Activated CD8-positive, alpha-beta memory T cell treated with anti-CD3 and anti-CD28 coated beads for 4 hours (primary cell): ENCODE data around the gene PRKG1.
"Not testable (repeated sequence)": the region's sequence is repeated elsewhere in the genome, so short reads cannot be mapped to it uniquely, and the experiment has no call there.

Experiments
- DNase-seq, 2 donors: peaks; one replicate each; pipeline ENCODE4 v3.0.0-alpha.2; 2020; ENCODE audit warnings: low read depth in 2 of 2

The PRKG1 gene

DNA sequence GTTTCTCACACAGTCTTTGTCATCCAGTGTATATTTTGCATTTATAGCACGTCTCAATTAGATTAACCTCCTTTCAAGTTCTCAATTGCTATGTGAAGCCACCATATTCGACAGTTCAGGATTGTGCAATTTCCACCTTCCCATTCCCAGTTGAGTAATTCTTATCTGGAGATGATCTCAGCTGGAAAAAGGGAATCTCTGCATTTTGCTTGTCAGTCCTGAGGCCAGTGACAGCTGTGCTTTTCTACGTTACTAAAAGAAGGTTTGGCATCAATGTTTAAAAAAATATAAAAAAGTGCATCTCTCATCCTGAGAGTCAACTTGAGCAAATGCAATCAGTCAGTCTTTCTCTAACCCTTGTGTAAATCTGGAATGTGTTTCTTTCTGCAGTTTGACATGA is 247.7 kb downstream of the PRKG1 start:
- DNase-seq: no peak

- no peak for DNase-seq
Observed at GRCh38 chr10:51325649-51326048, 251.4 kb downstream of the PRKG1 start.

DNA sequence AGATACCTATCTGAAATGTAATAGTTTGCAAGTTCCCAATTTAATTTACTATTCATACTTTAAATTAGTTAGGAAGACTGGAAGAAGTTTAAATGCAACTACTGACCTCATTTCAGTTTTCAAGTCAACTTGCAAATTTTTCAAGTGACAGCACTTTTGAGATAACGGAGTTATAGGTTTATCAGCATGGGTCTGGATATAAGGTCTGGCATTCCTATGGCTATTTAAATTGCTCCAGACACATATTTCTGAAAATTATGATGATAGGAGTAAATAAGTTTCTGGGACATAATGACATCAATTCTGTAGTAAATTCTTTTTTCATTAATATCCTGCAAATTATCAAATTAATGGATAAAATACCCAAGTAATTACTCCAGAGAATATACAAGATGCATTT is 251.9 kb downstream of the PRKG1 start:
- no peak for DNase-seq

GRCh38 chr10:51327432-51327831 is 253.1 kb downstream of the PRKG1 start:
- DNase-seq: no peak

- no peak for DNase-seq
Observed at GRCh38 chr10:51340366-51340765, 266.1 kb downstream of the PRKG1 start.

- DNase-seq: no peak
Observed at GRCh38 chr10:51340845-51341610, 266.7 kb downstream of the PRKG1 start.

DNA sequence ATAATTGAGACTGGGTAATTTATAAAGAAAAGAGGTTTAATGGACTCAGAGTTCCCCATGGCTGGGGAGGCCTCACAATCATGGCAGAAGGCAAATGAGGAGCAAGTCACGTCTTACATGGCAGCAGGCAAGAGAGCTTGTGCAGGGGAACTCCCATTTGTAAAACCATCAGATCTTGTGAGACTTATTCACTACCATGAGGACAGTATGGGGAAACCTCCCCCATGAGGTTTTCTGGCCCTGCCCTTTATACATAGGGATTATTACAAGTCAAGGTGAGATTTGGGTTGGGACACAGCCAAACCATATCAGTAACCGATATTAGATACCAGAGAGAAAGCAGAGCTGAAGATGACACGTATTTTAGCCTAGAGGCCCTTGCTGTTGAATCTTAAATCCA is 267.5 kb downstream of the PRKG1 start:
- not testable (repeated sequence) for DNase-seq

- DNase-seq: no peak
Observed at GRCh38 chr10:51342381-51342780, 268.1 kb downstream of the PRKG1 start.

DNA sequence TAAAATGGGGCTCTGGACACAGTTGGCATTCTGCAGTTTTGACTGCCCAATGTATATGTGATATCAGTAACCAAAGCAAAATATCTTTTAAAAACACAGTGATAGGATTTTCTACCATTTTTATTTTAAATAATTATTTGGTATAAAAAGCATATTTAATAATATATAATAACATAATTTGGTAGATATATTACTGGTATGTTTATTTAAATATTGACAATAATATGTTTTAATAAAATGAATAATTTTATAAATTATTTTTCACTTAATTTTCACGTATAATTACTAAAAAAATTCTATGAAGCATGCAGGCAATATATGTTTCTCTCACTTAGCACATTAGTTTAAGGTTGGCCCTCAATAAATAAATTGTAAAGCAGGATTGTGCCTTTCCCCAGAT is 269.1 kb downstream of the PRKG1 start:
- DNase-seq: no peak

- no peak for DNase-seq
Observed at GRCh38 chr10:51344371-51344770, 270.1 kb downstream of the PRKG1 start.

GRCh38 chr10:51348622-51349021 is 274.3 kb downstream of the PRKG1 start:
- no peak for DNase-seq

DNA sequence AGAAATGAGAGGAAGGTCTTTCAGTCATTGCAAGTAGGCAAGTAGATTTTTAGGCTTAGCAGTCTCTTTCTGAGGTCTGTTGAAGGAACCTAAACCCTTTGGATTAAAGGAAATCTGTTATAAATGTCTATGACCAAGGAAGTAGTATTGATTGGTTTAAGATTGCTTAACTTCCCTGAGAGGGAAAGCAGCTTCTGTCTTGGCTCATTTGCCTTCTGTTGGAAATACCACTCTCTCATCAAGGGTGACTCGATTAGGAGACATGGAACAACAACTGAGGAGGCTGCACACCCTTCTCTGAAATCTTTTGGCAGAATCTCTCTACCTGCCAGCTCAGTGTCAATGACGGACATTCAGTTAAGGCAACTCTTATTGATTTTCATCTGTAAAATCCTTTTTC is 282.9 kb downstream of the PRKG1 start:
- no peak for DNase-seq

DNA sequence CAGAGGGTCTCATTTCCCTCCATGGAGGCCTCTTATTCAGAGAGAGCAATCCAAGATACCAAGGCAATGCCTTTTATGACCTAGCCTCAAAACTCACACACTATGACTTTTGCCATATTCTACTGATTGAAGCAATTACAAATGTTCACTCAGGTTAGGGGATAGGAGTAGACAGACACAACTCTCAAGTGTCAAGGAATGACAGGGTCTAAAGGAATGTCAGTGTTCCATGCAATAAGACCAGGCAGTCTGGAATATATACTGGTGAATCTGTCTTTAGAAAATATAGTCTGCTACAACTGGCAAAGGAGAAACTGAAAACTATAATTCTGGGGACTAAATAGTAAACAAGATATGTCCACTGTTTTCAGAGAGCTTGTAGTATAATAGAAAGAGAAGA is 283.9 kb downstream of the PRKG1 start:
- no peak for DNase-seq

DNA sequence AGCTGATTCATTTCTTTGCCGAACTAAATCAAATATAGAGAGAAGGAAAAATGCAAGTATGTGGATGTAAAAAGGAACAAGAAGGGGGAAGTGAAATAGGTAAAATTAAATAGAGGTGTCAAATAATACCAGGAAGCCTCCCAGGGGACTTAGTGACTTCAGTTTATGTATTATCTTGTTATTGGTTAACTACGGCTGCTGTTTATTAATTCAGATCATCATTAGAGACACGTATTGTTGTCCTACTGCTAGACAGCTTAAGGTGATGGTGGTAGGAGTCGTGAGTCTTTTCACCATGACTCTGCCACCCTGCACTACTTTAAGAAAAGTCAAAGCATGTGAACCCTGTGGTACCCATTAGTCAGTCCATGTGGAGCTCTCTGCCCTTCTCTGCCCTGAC is 289.1 kb downstream of the PRKG1 start:
- DNase-seq: no peak

- no peak for DNase-seq
Observed at GRCh38 chr10:51364674-51365073, 290.4 kb downstream of the PRKG1 start.

DNA sequence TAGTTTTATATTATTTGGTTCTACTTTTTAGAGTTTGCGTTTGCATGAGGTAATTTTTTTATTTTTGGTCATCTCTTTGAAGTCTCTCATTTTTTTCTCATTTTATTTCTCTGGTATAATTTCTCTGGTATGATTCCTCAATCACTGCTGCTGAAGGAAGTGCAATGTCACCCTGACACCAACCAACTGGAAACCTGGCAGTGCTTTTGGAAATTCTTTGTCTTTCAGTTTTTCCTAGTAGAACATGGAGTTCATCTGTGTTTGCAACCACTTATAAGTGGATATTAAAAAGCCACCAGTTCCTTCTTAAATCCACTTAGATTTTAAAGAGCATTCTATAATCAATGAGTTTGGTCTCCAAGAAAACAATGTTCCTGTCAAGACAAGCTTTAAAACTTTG is 291.8 kb downstream of the PRKG1 start:
- no peak for DNase-seq

- no peak for DNase-seq
Observed at GRCh38 chr10:51367127-51367526, 292.8 kb downstream of the PRKG1 start.

GRCh38 chr10:51367694-51368093 is 293.4 kb downstream of the PRKG1 start:
- DNase-seq: no peak

GRCh38 chr10:51368943-51369342 is 294.7 kb downstream of the PRKG1 start:
- DNase-seq: no peak

DNA sequence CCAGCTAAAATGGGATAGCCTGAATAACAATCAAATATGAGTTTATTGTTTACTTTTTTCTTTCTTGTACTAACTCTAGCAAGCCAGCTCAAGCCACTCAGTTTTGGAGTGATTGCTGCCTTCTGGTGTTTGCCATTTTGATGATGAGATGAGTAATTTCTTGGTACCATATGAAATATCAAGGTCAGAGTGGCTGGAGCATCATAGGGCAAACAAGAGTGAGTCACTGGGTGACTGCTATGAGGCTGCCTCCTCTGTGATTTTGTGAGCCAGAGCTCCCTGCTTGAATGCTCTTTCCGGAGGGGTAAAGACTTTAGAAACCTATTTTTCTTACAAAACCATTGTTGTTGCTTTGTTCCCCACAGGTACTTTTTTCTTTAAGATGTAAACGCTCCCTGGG is 295.6 kb downstream of the PRKG1 start:
- DNase-seq: no peak

DNA sequence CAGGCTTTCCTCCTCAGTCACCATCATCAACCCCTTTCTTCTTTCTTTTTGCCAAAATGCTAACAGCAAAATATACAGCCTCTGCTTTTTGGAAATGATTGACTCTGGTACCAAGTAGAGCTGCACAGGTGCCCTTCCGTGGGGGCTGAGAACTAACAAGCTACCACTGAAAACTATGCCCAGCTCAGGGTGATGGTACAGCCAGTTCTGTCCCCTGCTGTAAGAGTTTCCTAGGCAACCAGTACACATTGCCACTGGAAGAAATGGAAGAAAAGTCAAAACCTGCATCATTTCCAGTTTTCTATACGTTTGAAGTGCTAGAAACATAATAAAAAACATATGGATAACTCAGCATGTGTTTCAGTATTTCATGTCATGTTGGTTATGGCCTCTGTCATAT is 297.5 kb downstream of the PRKG1 start:
- DNase-seq: no peak

DNA sequence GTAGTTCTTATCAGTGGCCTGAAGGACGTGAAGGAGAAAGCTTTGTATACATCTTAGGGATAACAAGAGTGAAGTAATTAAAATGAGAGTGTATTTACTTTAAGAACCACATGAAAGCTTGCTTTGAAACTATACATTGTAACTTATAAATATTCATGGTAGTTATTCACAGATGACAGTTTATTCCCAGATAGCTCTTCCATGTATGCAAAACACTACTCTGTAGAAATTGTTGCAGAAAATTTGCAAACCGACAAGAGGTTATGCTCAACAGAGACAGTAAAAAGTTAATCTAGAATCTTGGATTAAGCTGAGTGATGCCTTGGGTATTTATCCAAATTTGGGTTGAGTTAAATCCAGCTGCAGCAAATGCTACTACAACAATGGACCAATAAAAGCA is 301.5 kb downstream of the PRKG1 start:
- no peak for DNase-seq

DNA sequence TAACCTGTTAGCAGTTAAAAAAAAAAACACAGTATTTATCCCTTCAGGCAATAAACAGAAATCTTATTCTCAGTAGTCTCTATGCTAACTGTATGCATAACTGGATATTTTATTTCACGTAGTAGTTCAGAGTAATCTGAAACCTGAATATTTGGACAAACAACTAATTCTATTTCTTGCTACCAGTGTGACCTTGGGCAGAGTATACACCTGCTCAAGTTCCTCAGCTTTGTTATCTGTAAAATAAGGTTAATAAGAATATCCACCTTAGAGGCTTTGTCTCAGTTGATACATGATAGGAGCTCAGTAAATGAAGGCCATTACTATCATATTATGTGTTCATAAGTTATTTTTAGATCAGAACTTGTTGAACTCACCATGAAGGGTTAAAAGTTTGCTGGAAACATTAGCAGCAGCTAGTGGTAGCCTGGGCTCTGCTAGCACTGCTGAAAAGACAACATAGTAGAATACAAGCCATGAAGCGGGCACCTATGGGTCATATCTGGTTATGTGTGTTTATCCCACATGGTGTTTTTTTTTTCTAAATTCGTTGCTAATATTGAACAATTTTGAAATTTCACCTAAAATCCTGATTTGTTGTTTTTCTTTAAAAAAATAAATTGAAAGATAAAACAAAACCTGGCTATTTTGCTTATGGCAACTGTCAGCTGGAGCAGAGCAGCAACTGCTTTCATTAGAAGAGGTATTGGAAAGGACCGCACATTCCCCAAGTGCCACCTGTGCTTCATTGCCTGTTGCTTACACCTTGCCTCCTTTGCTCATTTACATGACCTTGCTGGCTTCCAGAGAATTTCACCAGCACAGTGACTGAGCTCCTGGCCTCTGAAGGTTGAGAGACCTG is 303.0 kb downstream of the PRKG1 start:
- DNase-seq: no peak
